Measurements from ENCODE around the gene RHOD.

DNA sequence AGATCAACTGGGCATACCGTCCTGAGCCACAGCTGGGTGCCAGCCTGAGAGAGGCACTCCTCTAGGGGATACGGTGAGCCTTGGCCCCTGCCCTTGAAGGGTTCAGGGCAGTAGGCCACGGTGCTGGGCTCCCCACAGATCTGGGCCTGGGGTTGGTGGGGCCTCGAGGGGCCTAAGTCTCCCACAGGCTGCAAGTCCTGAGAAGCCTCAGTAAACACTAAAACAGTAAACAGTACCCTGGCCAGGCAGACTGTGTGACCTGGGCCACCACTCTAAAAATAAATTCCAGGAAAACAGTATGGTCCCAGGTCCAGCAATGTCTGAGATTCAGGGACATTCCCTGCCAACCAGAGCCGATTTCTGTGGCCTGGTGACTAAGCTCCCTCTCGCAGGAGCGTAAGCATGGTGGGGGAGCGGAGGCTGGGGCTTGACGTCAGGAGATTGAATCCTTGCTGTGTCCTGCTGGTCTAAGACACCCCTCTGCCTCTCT is 2.3 kb upstream of the RHOD start:
- TF ChIP-seq CBX1 (IDR thresholded peaks at IDR 0.05; ENCODE audit: low read depth) (no peak), HEY1 (CRISPR knock-in tag; IDR thresholded peaks at IDR 0.05; ENCODE audit: borderline replicate concordance) (no peak), ZNF24 (IDR thresholded peaks at IDR 0.05) (no peak), FOXM1 (IDR thresholded peaks at IDR 0.05; ENCODE audit: low read depth) (no peak), FOXM1 (CRISPR knock-in tag; IDR thresholded peaks at IDR 0.05; ENCODE audit: low read depth) (no peak), KAT7 (CRISPR knock-in tag; IDR thresholded peaks at IDR 0.05; ENCODE audit: borderline replicate concordance) (no peak), EZH2 (IDR thresholded peaks at IDR 0.05; ENCODE audit: borderline replicate concordance, low read depth, low read length) (no peak), U2AF1 (optimal IDR thresholded peaks at IDR 0.05; ENCODE audit: low read depth, low read length) (no peak), MEIS2 (IDR thresholded peaks at IDR 0.05; ENCODE audit: partially characterized antibody) (no peak), PHF8 (IDR thresholded peaks at IDR 0.05; ENCODE audit: borderline replicate concordance, low read length) (no peak), MCM7 (IDR thresholded peaks at IDR 0.05) (no peak), GABPA (tag; conservative IDR thresholded peaks at IDR 0.05; ENCODE audit: low read depth) (no peak), NFXL1 (CRISPR knock-in tag; IDR thresholded peaks at IDR 0.05) (no peak), BRCA1 (IDR thresholded peaks at IDR 0.05) (no peak), BRCA1 (CRISPR knock-in tag; IDR thresholded peaks at IDR 0.05) (no peak)
- TF ChIP-seq, protein P1, sequence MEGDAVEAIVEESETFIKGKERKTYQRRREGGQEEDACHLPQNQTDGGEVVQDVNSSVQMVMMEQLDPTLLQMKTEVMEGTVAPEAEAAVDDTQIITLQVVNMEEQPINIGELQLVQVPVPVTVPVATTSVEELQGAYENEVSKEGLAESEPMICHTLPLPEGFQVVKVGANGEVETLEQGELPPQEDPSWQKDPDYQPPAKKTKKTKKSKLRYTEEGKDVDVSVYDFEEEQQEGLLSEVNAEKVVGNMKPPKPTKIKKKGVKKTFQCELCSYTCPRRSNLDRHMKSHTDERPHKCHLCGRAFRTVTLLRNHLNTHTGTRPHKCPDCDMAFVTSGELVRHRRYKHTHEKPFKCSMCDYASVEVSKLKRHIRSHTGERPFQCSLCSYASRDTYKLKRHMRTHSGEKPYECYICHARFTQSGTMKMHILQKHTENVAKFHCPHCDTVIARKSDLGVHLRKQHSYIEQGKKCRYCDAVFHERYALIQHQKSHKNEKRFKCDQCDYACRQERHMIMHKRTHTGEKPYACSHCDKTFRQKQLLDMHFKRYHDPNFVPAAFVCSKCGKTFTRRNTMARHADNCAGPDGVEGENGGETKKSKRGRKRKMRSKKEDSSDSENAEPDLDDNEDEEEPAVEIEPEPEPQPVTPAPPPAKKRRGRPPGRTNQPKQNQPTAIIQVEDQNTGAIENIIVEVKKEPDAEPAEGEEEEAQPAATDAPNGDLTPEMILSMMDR (IDR thresholded peaks at IDR 0.05 in 2 of 3, conservative IDR thresholded peaks at IDR 0.05 in 1 of 3; ENCODE audit: insufficient read depth in 2 of 3, low read depth in 1 of 3, low read length in 3 of 3) = no peak

Data from K562 (cell line).